ENCODE measurements around the gene TSPOAP1. TPM values are rescaled to one million over a fixed set of nuclear protein-coding genes. Genes with fewer than 3 reads are reported as not detected.
A peak's percentile ranks its signal among the peaks of the same experiment; 100 is the strongest.

TSPOAP1 gene
- polyA plus RNA-seq, 1 of the 3 experiments (the other 2 are of a cell fraction), result 0.79 TPM

DNA sequence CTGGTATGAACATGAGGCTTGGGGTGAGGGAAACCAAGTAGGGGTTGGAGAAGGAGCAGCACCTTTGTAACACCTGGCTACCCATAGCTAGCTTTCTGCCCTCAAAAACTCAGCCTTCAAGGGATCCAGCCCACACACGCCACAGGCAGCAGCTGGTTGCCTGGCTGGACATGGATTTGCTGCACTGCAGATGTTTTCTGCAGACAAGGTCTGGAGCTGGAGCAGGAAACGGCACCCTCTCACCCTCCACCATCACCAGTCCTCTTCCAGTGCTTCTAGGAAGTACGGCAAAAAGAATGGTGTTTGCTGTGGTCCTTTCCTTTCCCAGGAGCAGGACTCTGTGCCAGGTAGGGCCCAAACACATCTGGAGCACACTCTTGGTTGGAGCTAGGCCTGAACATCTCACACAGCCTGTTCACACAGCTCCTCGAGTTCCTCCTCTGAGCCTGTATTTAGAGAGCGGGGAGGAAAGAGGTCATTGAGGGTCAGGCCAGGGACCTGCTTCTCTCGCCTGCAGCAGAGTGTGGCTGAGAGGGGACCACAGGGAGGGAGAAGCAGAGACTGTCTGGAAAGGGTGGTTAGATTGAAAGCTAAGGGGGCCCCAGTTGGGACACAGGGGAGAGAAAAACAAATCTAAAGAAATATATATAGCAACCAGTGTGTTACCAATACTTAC, 26.1 kb upstream of the TSPOAP1 start:
- no peak overlapping the region for H3K27ac ChIP-seq (ENCODE audit: low read depth in 2 of 2, low read length in 1 of 2)
- no peak for TF ChIP-seq JUND (IDR thresholded peaks at IDR 0.05)
- TF ChIP-seq MXI1 (IDR thresholded peaks at IDR 0.05; ENCODE audit: low read depth, low read length), result no peak
- no peak for TF ChIP-seq FOSL2 (IDR thresholded peaks at IDR 0.05; ENCODE audit: borderline replicate concordance, low read depth)
- TF ChIP-seq, protein P1, sequence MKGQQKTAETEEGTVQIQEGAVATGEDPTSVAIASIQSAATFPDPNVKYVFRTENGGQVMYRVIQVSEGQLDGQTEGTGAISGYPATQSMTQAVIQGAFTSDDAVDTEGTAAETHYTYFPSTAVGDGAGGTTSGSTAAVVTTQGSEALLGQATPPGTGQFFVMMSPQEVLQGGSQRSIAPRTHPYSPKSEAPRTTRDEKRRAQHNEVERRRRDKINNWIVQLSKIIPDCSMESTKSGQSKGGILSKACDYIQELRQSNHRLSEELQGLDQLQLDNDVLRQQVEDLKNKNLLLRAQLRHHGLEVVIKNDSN (IDR thresholded peaks at IDR 0.05; ENCODE audit: borderline replicate concordance, low read depth), result no peak
- peaks cover 0 to 10% of the 10 kb centered on the region in 2 experiments; a peak in 2 of 4 replicates for H3K4me1 ChIP-seq (ENCODE audit: control insufficient read depth in 1 of 2, insufficient read depth in 2 of 2, low read depth in 1 of 2, low read length in 1 of 2)
- DNase-seq, result no peak
- no peaks in the 10 kb centered on the region for H3K9me2 ChIP-seq
- no peak overlapping the region for H3K4me3 ChIP-seq (ENCODE audit: low read depth in 2 of 2, low read length in 1 of 2)
- no peaks in the 10 kb centered on the region for H4K20me1 ChIP-seq (ENCODE audit: insufficient read depth)
- CTCF ChIA-PET, result interaction anchor here (1.5 to 5.3 kb wide), 4 partner anchors 37 to 93 kb away, joined by 3 to 27 read pairs (median 4); partner anchors contain the start of gene RNF43
- POLR2A ChIA-PET, result no interaction called here
- H3K9me3 ChIP-seq, result no peaks in the 10 kb centered on the region
- no peak overlapping the region for H2AFZ ChIP-seq (ENCODE audit: low read depth)
- WGBS (ENCODE audit: low lambda C conversion rate), result 68% methylated on average over 6 of the region's 6 CpGs
- no peak overlapping the region for H3K4me2 ChIP-seq
- H3K27me3 ChIP-seq (ENCODE audit: insufficient read depth), result no peaks in the 10 kb centered on the region
- peaks cover 2 to 13% of the 10 kb centered on the region in 2 experiments for H3K36me3 ChIP-seq (replicated peaks in 1 of 2; ENCODE audit: control insufficient read depth in 1 of 2, insufficient read depth in 2 of 2, low read length in 1 of 2)
- H3K9ac ChIP-seq, result no peak overlapping the region
- H3K79me2 ChIP-seq (ENCODE audit: insufficient read depth), result peaks cover 16% of the 10 kb centered on the region
- no peaks in the 10 kb centered on the region for H3F3A ChIP-seq (replicated peaks; ENCODE audit: insufficient read depth)

DNA sequence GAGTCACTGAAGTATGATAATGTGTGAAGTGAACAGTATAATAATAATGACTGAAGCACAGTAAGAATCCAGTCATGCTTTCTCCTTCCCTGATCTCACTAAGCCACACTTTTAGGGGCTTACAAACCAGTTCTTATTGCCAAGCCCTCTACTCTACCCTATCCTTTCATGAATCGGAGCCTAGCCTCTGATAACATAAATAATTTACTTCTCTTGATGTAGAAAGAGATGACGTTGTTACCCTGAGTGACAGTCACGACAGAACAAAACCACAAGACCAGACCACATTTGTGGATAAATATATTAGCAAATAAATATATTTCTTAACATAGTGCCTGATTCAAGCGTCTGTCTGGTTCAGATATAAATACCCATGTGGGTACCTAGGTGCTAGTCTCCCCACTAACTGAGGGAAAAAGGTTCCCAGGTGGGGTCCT, 24.8 kb upstream of the TSPOAP1 start:
- Histone ChIP-seq H3K4me1 (ENCODE audit: control insufficient read depth in 1 of 2, insufficient read depth in 2 of 2, low read depth in 1 of 2, low read length in 1 of 2) (peaks cover 0 to 10% of the 10 kb centered on the region in 2 experiments; a peak in 2 of 4 replicates), H3K27me3 (ENCODE audit: insufficient read depth) (no peaks in the 10 kb centered on the region), H4K20me1 (ENCODE audit: insufficient read depth) (no peaks in the 10 kb centered on the region), H3K9me3 (no peaks in the 10 kb centered on the region), H3K9me2 (no peaks in the 10 kb centered on the region), H3K27ac (ENCODE audit: low read depth in 2 of 2, low read length in 1 of 2) (no peak overlapping the region), H3K4me2 (peak overlapping the region; percentile 98), H3K4me3 (ENCODE audit: low read depth in 2 of 2, low read length in 1 of 2) (peak overlapping the region; percentile 74 to 99; a peak in 2 of 4 replicates), H3F3A (replicated peaks; ENCODE audit: insufficient read depth) (peaks cover 5% of the 10 kb centered on the region), H3K79me2 (ENCODE audit: insufficient read depth) (peaks cover 16% of the 10 kb centered on the region), H3K36me3 (replicated peaks in 1 of 2; ENCODE audit: control insufficient read depth in 1 of 2, insufficient read depth in 2 of 2, low read length in 1 of 2) (peaks cover 15 to 26% of the 10 kb centered on the region in 2 experiments), H2AFZ (ENCODE audit: low read depth) (peak overlapping the region; percentile 96; the same call in 1 of the 2 replicates), H3K9ac (peak overlapping the region; percentile 86; the same call in 1 of the 2 replicates)
- ChIA-PET POLR2A (interaction anchor here (0.9 to 4.4 kb wide), 7 partner anchors 9 to 64 kb away, joined by 3 to 57 read pairs (median 15); partner anchors contain the start of genes RNF43 and TSPOAP1), CTCF (interaction anchor here (0.9 to 5.3 kb wide), 8 partner anchors 10 to 64 kb away, joined by 3 to 27 read pairs (median 3); partner anchors contain the start of gene RNF43)
- 92% methylated on average over 4 of the region's 4 CpGs for WGBS (ENCODE audit: low lambda C conversion rate)
- DNase-seq, result no peak
- TF ChIP-seq CHD2 (IDR thresholded peaks at IDR 0.05; ENCODE audit: low read length, partially characterized antibody), result no peak
- no peak for TF ChIP-seq EP300 (IDR thresholded peaks at IDR 0.05; ENCODE audit: borderline replicate concordance in 1 of 2, low read depth in 1 of 2, low read length in 1 of 2)
- TF ChIP-seq MEF2A (IDR thresholded peaks at IDR 0.05; ENCODE audit: borderline replicate concordance, low read depth), result no peak
- no peak for TF ChIP-seq EZH2phosphoT487 (IDR thresholded peaks at IDR 0.05; ENCODE audit: borderline replicate concordance, low read depth)
- TF ChIP-seq FOXM1 (IDR thresholded peaks at IDR 0.05; ENCODE audit: low read depth), result no peak
- no peak for TF ChIP-seq GATA2 (CRISPR knock-in tag; IDR thresholded peaks at IDR 0.05)
- no peak for TF ChIP-seq NRF1 (IDR thresholded peaks at IDR 0.05; ENCODE audit: low read depth, low read length)
- TF ChIP-seq, protein P2, sequence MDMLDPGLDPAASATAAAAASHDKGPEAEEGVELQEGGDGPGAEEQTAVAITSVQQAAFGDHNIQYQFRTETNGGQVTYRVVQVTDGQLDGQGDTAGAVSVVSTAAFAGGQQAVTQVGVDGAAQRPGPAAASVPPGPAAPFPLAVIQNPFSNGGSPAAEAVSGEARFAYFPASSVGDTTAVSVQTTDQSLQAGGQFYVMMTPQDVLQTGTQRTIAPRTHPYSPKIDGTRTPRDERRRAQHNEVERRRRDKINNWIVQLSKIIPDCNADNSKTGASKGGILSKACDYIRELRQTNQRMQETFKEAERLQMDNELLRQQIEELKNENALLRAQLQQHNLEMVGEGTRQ (IDR thresholded peaks at IDR 0.05; ENCODE audit: borderline replicate concordance, low read depth, low read length), result no peak
- TF ChIP-seq, protein P3, sequence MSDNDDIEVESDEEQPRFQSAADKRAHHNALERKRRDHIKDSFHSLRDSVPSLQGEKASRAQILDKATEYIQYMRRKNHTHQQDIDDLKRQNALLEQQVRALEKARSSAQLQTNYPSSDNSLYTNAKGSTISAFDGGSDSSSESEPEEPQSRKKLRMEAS (IDR thresholded peaks at IDR 0.05; ENCODE audit: low read depth), result no peak
- TF ChIP-seq JUND (IDR thresholded peaks at IDR 0.05), result no peak

All from SK-N-SH (cell line).